Liver (tissue), 9 donors: ENCODE data around the gene OSER1. TPM values are rescaled to one million over a fixed set of nuclear protein-coding genes. Genes with fewer than 3 reads are reported as not detected.

Source experiments
- DNase-seq: peaks from one replicate; pipeline ENCODE4 v3.0.0-alpha.2; 2017; ENCODE audit warnings: low spot score
- H3K27ac ChIP-seq, 2 donors: one replicate each; pipeline ENCODE4 v1.7.0; 2013; ENCODE audit warnings: inconsistent platforms in 2 of 2, low read length in 2 of 2, control low read depth in 1 of 2, low read depth in 1 of 2, mild to moderate bottlenecking in 1 of 2
- H3K27me3 ChIP-seq, 4 donors: one replicate each; pipeline versions ENCODE4 v1.6.1 to v1.7.0; 2013; ENCODE audit warnings: low read length in 3 of 4, inconsistent platforms in 1 of 4, mild to moderate bottlenecking in 1 of 4, moderate library complexity in 1 of 4; ENCODE audit not compliant: control insufficient read depth in 4 of 4, insufficient read depth in 4 of 4
- H3K36me3 ChIP-seq, 4 donors: one replicate each; pipeline versions ENCODE4 v1.6.1 to v1.7.0; 2013; ENCODE audit warnings: low read length in 3 of 4, mild to moderate bottlenecking in 3 of 4, low read depth in 1 of 4, moderate library complexity in 1 of 4; ENCODE audit not compliant: control insufficient read depth in 4 of 4, insufficient read depth in 3 of 4
- H3K4me1 ChIP-seq, 4 donors: one replicate each; pipeline versions ENCODE4 v1.6.1 to v1.7.0; 2013; ENCODE audit warnings: low read length in 3 of 4, mild to moderate bottlenecking in 3 of 4, moderate library complexity in 1 of 4; ENCODE audit not compliant: control insufficient read depth in 4 of 4, insufficient read depth in 4 of 4
- H3K4me3 ChIP-seq, 3 donors: one replicate each; pipeline versions ENCODE4 v1.6.1 to v1.7.0; 2013; ENCODE audit warnings: low read length in 3 of 3, control low read depth in 1 of 3, low read depth in 1 of 3, mild to moderate bottlenecking in 1 of 3
- H3K9ac ChIP-seq, 2 donors: one replicate each; pipeline ENCODE4 v1.7.0; 2013; ENCODE audit warnings: low read length in 2 of 2, mild to moderate bottlenecking in 2 of 2, moderate library complexity in 2 of 2, control low read depth in 1 of 2, low read depth in 1 of 2
- H3K9me3 ChIP-seq, 4 donors: one replicate each; pipeline versions ENCODE4 v1.6.1 to v1.7.0; 2013; ENCODE audit warnings: low read length in 3 of 4; ENCODE audit not compliant: control insufficient read depth in 4 of 4
- ATF3 ChIP-seq: IDR thresholded peaks from 2 replicates; pipeline ENCODE4 v1.6.1; 2016; ENCODE audit warnings: antibody characterized with exemption
- CTCF ChIP-seq: fragments of 150-350 bp; IDR thresholded peaks from 2 replicates; pipeline ENCODE4 v1.5.1; 2017; ENCODE audit warnings: improper control_type of control experiment, low read depth, low read length; ENCODE audit not compliant: missing input control
- EGR1 ChIP-seq, 2 donors: IDR thresholded peaks; 2 replicates each; pipeline ENCODE4 v1.6.1; 2016 to 2018; ENCODE audit warnings: antibody characterized with exemption in 2 of 2, low read depth in 2 of 2
- FOXA1 ChIP-seq: IDR thresholded peaks from 2 replicates; pipeline ENCODE4 v1.6.1; 2016; ENCODE audit warnings: antibody characterized with exemption
- FOXA2 ChIP-seq: IDR thresholded peaks from 2 replicates; pipeline ENCODE4 v1.6.1; 2016; ENCODE audit warnings: antibody characterized with exemption
- GABPA ChIP-seq, 2 donors: IDR thresholded peaks in 1 of 2; conservative IDR thresholded peaks in 1 of 2; 2 replicates each; pipeline ENCODE4 v1.6.1; 2016; ENCODE audit warnings: antibody characterized with exemption in 2 of 2, mild to moderate bottlenecking in 1 of 2, moderate library complexity in 1 of 2
- HNF4A ChIP-seq, 2 donors: conservative IDR thresholded peaks; 2 replicates each; pipeline ENCODE4 v1.6.1; 2016; ENCODE audit warnings: antibody characterized with exemption in 2 of 2, mild to moderate bottlenecking in 2 of 2
- HNF4G ChIP-seq: IDR thresholded peaks from 2 replicates; pipeline ENCODE4 v1.6.1; 2016; ENCODE audit warnings: antibody characterized with exemption
- JUND ChIP-seq, 2 donors: IDR thresholded peaks; 2 replicates each; pipeline ENCODE4 v1.6.1; 2016; ENCODE audit warnings: antibody characterized with exemption in 2 of 2
- MAX ChIP-seq: IDR thresholded peaks from 2 replicates; pipeline ENCODE4 v1.6.1; 2016; ENCODE audit warnings: antibody characterized with exemption
- NR2F2 ChIP-seq: IDR thresholded peaks from 2 replicates; pipeline ENCODE4 v1.6.1; 2016; ENCODE audit warnings: antibody characterized with exemption
- RAD21 ChIP-seq, 2 donors: IDR thresholded peaks; 2 replicates each; pipeline ENCODE4 v1.6.1; 2016; ENCODE audit warnings: antibody characterized with exemption in 2 of 2, mild to moderate bottlenecking in 2 of 2
- RXRA ChIP-seq, 2 donors: IDR thresholded peaks; 2 replicates each; pipeline ENCODE4 v1.6.1; 2017 to 2018; ENCODE audit warnings: antibody characterized with exemption in 2 of 2, mild to moderate bottlenecking in 1 of 2
- SP1 ChIP-seq: IDR thresholded peaks from 2 replicates; pipeline ENCODE4 v1.6.1; 2018; ENCODE audit warnings: antibody characterized with exemption, mild to moderate bottlenecking
- TAF1 ChIP-seq: conservative IDR thresholded peaks from 2 replicates; pipeline ENCODE4 v1.6.1; 2016; ENCODE audit warnings: antibody characterized with exemption, mild to moderate bottlenecking
- YY1 ChIP-seq: IDR thresholded peaks from 2 replicates; pipeline ENCODE4 v1.6.1; 2016; ENCODE audit warnings: antibody characterized with exemption, mild to moderate bottlenecking
- ZBTB33 ChIP-seq: IDR thresholded peaks from 2 replicates; pipeline ENCODE4 v1.6.1; 2016; ENCODE audit warnings: antibody characterized with exemption
- WGBS: extraction: QIAGEN DNeasy Blood & Tissue Kit; methylation state at CpG from one replicate; pipeline ENCODE4 v1.1.7; 2013; 5-methylcytosine and 5-hydroxymethylcytosine counted together
- polyA plus RNA-seq, 2 donors: library from polyadenylated mRNA; stranded (reverse) in 1 of 2; unstranded in 1 of 2; fragments of 200-250 nt in 1 of 2; fragments of >200 nt in 1 of 2; fragmentation: Nextera tagmentation in 1 of 2; extraction: Ambion mirVana in 1 of 2; gene quantifications; one replicate each; pipeline versions ENCODE4 v1.2.1 to v1.2.3, GENCODE V29; 2013 to 2015
- total RNA-seq, 2 donors: library from RNA; depleted of rRNA; stranded (reverse); fragments of >200 nt; gene quantifications; one replicate each; pipeline ENCODE4 v1.2.3, GENCODE V29; 2014
- TF ChIP-seq, protein P1 (sequence below): IDR thresholded peaks from 2 replicates; pipeline ENCODE4 v1.6.1; 2016; ENCODE audit warnings: antibody characterized with exemption, mild to moderate bottlenecking
- donor health status: healthy.
- donor health status: healthy.
- donor health status: healthy.
- donor health status: healthy.
- donor health status: healthy.

OSER1 gene
- total and polyA plus RNA-seq, 4 donors = 12.6 to 20.2 (median 14.6) TPM

GRCh38 chr20:44235702-44236101 is 25.1 kb upstream of the OSER1 start:
- Histone ChIP-seq H3K4me3 (no peak overlapping the region), H3K27ac (no peak overlapping the region), H3K9me3 (no peaks in the 10 kb centered on the region), H3K36me3 (no peaks in the 10 kb centered on the region), H3K27me3 (no peaks in the 10 kb centered on the region), H3K4me1 (no peaks in the 10 kb centered on the region), H3K9ac (no peak overlapping the region)
- no peak for TF ChIP-seq CTCF
- TF ChIP-seq ZBTB33 = no peak
- no peak for TF ChIP-seq RAD21 (IDR thresholded peaks at IDR 0.05)
- no peak for TF ChIP-seq JUND (IDR thresholded peaks at IDR 0.05)
- TF ChIP-seq FOXA2 = no peak
- TF ChIP-seq NR2F2 = no peak
- TF ChIP-seq HNF4A (conservative IDR thresholded peaks at IDR 0.05) = no peak
- TF ChIP-seq EGR1 (IDR thresholded peaks at IDR 0.05; ENCODE audit: low read depth in 2 of 2) = no peak
- no peak for DNase-seq
- 98% methylated on average over 2 of the region's 2 CpGs for WGBS

- 94% methylated on average over 14 of the region's 14 CpGs for WGBS
- no peak for DNase-seq
- Histone ChIP-seq H3K9me3 (no peaks in the 10 kb centered on the region), H3K36me3 (no peaks in the 10 kb centered on the region), H3K27ac (no peak overlapping the region), H3K4me1 (no peaks in the 10 kb centered on the region), H3K27me3 (no peaks in the 10 kb centered on the region), H3K9ac (no peak overlapping the region), H3K4me3 (no peak overlapping the region)
- TF ChIP-seq CTCF (no peak), FOXA1 (no peak), HNF4A (conservative IDR thresholded peaks at IDR 0.05) (no peak), EGR1 (IDR thresholded peaks at IDR 0.05; ENCODE audit: low read depth in 2 of 2) (no peak), NR2F2 (no peak), FOXA2 (no peak), TAF1 (no peak), MAX (no peak), HNF4G (no peak), ZBTB33 (no peak), SP1 (no peak), YY1 (no peak), RAD21 (IDR thresholded peaks at IDR 0.05) (no peak), JUND (IDR thresholded peaks at IDR 0.05) (no peak), ATF3 (no peak), RXRA (IDR thresholded peaks at IDR 0.05) (no peak), GABPA (IDR thresholded peaks at IDR 0.05 in 1 of 2, conservative IDR thresholded peaks at IDR 0.05 in 1 of 2) (no peak)
- TF ChIP-seq, protein P1, sequence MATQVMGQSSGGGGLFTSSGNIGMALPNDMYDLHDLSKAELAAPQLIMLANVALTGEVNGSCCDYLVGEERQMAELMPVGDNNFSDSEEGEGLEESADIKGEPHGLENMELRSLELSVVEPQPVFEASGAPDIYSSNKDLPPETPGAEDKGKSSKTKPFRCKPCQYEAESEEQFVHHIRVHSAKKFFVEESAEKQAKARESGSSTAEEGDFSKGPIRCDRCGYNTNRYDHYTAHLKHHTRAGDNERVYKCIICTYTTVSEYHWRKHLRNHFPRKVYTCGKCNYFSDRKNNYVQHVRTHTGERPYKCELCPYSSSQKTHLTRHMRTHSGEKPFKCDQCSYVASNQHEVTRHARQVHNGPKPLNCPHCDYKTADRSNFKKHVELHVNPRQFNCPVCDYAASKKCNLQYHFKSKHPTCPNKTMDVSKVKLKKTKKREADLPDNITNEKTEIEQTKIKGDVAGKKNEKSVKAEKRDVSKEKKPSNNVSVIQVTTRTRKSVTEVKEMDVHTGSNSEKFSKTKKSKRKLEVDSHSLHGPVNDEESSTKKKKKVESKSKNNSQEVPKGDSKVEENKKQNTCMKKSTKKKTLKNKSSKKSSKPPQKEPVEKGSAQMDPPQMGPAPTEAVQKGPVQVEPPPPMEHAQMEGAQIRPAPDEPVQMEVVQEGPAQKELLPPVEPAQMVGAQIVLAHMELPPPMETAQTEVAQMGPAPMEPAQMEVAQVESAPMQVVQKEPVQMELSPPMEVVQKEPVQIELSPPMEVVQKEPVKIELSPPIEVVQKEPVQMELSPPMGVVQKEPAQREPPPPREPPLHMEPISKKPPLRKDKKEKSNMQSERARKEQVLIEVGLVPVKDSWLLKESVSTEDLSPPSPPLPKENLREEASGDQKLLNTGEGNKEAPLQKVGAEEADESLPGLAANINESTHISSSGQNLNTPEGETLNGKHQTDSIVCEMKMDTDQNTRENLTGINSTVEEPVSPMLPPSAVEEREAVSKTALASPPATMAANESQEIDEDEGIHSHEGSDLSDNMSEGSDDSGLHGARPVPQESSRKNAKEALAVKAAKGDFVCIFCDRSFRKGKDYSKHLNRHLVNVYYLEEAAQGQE = no peak
These were observed 24.2 kb upstream of the OSER1 start for GRCh38 chr20:44234566-44235317.
